Nephron progenitor cell (in vitro differentiated cells): Measurements from ENCODE around the gene NIM1K.

Source experiments
- DNase-seq: peaks from one replicate; pipeline ENCODE4 v3.0.0; 2021
- H3K27ac Mint-ChIP-seq: 2 replicates; pipeline ENCODE4 v1.8.0; 2021; ENCODE audit warnings: mild to moderate bottlenecking, moderate library complexity, mixed read lengths
- H3K27me3 Mint-ChIP-seq: 2 replicates; pipeline ENCODE4 v1.8.0; 2021; ENCODE audit warnings: mild to moderate bottlenecking, low read depth, mixed read lengths; ENCODE audit not compliant: poor library complexity
- H3K36me3 Mint-ChIP-seq: 2 replicates; pipeline ENCODE4 v1.8.0; 2021; ENCODE audit warnings: low read depth, mixed read lengths
- H3K4me1 Mint-ChIP-seq: 2 replicates; pipeline ENCODE4 v1.8.0; 2021; ENCODE audit warnings: mixed read lengths
- H3K4me3 Mint-ChIP-seq: 2 replicates; pipeline ENCODE4 v1.8.0; 2021; ENCODE audit warnings: mild to moderate bottlenecking, moderate library complexity, mixed read lengths
- H3K9me3 Mint-ChIP-seq: 2 replicates; pipeline ENCODE4 v1.8.0; 2021; ENCODE audit warnings: mild to moderate bottlenecking, moderate library complexity, mixed read lengths
- CTCF ChIP-seq: fragments of 200-600 bp; sonication (generic); IDR thresholded peaks from 2 replicates; pipeline ENCODE4 v1.5.0; 2021; ENCODE audit warnings: antibody characterized with exemption

Gene NIM1K

GRCh38 chr5:43309122-43309521 is 117.1 kb downstream of the NIM1K start:
- Mint-ChIP-seq H3K27me3 (peaks cover 3% of the 10 kb centered on the region), H3K4me3 (peak overlapping the region; percentile 99), H3K4me1 (peaks cover 68% of the 10 kb centered on the region), H3K9me3 (peaks cover under 1% of the 10 kb centered on the region), H3K27ac (peak overlapping the region; percentile 92), H3K36me3 (peaks cover 35% of the 10 kb centered on the region)
- no peak for TF ChIP-seq CTCF
- DNase-seq: peak; percentile 17

- peaks cover 3% of the 10 kb centered on the region for H3K27me3 Mint-ChIP-seq
- H3K27ac Mint-ChIP-seq: peak overlapping the region; percentile 92
- H3K9me3 Mint-ChIP-seq: peaks cover 5% of the 10 kb centered on the region
- no peak for DNase-seq
- no peak for TF ChIP-seq CTCF
- H3K4me1 Mint-ChIP-seq: peaks cover 73% of the 10 kb centered on the region
- peaks cover 33% of the 10 kb centered on the region for H3K36me3 Mint-ChIP-seq
- peak overlapping the region; percentile 99 for H3K4me3 Mint-ChIP-seq
Observed at GRCh38 chr5:43309637-43310036, 117.6 kb downstream of the NIM1K start.

DNA sequence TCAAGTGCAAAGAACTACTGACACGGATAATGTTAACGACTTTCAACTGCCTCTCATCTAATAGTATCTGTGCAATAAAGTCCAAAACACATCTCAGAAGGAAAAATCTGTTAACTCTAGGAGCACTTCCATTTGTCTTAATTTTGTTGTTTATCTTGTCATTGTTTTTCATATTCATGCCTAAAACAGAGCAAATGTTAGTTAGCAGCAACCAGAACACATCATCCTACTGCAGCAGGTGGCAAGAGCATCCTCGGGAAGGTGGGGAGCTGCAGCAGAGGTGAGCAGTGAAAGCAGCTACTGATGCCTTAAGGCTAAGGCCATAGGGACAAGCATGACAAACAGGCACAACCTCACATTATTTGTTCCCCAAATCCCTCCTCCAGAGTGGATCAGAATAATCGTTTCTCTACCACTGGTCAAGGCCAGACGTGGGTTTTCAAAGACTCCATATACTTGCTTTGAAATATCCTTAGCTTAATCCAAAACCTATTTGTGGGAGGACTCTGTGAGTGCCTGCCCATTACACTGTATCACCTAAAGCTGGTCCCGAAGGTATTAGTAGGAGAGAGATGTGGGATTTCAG is 120.1 kb downstream of the NIM1K start:
- no peak for DNase-seq
- H3K27ac Mint-ChIP-seq: peak overlapping the region; percentile 99
- H3K9me3 Mint-ChIP-seq: peaks cover 29% of the 10 kb centered on the region
- peaks cover 3% of the 10 kb centered on the region for H3K27me3 Mint-ChIP-seq
- H3K36me3 Mint-ChIP-seq: peaks cover 37% of the 10 kb centered on the region
- peak overlapping the region; percentile 99 for H3K4me3 Mint-ChIP-seq
- H3K4me1 Mint-ChIP-seq: peaks cover 73% of the 10 kb centered on the region
- TF ChIP-seq CTCF: no peak

DNA sequence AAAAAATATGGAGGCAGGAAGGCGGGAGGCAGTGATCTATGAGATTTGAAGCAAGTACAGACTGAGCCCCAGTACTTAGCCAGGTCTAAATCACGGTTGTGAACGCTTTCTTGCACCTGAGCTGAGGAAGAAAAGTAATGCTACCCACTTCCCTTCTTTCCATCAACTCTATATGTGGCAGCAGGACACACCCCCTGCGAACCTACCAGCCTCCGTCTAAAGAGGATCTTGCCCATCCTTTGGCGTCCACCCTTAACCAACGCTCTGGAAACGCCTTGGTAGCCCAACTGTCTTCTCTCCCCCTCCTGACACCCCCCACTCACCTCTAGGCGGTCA is 120.6 kb downstream of the NIM1K start:
- Mint-ChIP-seq H3K27me3 (peaks cover 3% of the 10 kb centered on the region), H3K4me1 (peaks cover 70% of the 10 kb centered on the region), H3K4me3 (peak overlapping the region; percentile 99), H3K9me3 (peaks cover 34% of the 10 kb centered on the region), H3K27ac (peak overlapping the region; percentile 99), H3K36me3 (peaks cover 37% of the 10 kb centered on the region)
- DNase-seq: no peak
- TF ChIP-seq CTCF: no peak

- DNase-seq: peak; percentile 99
- H3K4me1 Mint-ChIP-seq: peaks cover 64% of the 10 kb centered on the region
Observed at GRCh38 chr5:43313035-43313853, 121.2 kb downstream of the NIM1K start, which contains the start of gene HMGCS1. TSS of gene HMGCS1 (minus strand) at chr5:43313412. CDS start at chr5:43298965, 14,447 bp downstream.

More at GRCh38 chr5:43313035-43313853, 121.2 kb downstream of the NIM1K start, which contains the start of gene HMGCS1:
- H3K4me3 Mint-ChIP-seq: peak within 1 kb of the TSS; percentile 99
- peaks cover 3% of the 10 kb centered on the region for H3K27me3 Mint-ChIP-seq
- no peak for TF ChIP-seq CTCF
- H3K36me3 Mint-ChIP-seq: peaks cover 32% of the 10 kb centered on the region
- H3K9me3 Mint-ChIP-seq: peaks cover 38% of the 10 kb centered on the region
- H3K27ac Mint-ChIP-seq: peak within 1 kb of the TSS; percentile 99
